HEK293 (cell line): ENCODE results near the gene FCGR1A.
"Not testable (repeated sequence)": the region's sequence is repeated elsewhere in the genome, so short reads cannot be mapped to it uniquely, and the experiment has no call there.

ENCODE experiments used
- CTCF ChIA-PET: fragments of 350-600 bp; formaldehyde crosslinking; extraction: SDS; loops from one replicate; lab custom pipeline; 2021; ENCODE audit warnings: antibody characterized with exemption; lab: Yijun Ruan, JAX
- POLR2A ChIA-PET: fragments of 300-600 bp; formaldehyde crosslinking; extraction: SDS; loops from one replicate; lab custom pipeline; 2020; ENCODE audit warnings: antibody characterized with exemption, inconsistent platforms; lab: Yijun Ruan, JAX
- H3K27ac ChIP-seq: fragments of 200-500 bp; sonication (Bioruptor generic); 2 replicates; pipeline ENCODE4 v1.5.1; 2014; ENCODE audit warnings: low read depth, low read length, control low read depth, inconsistent platforms; ENCODE audit errors: extremely low read depth
- H3K36me3 ChIP-seq, 2 experiments: fragments of 200-500 bp in 1 of 2; sonication (Bioruptor generic) in 1 of 2; 1 replicate in 1 of 2; 2 replicates in 1 of 2; pipeline ENCODE4 v1.5.1; 2014 to 2017; ENCODE audit warnings: inconsistent platforms in 2 of 2, low read length in 2 of 2; ENCODE audit not compliant: control insufficient read depth in 2 of 2, insufficient read depth in 1 of 2
- H3K4me1 ChIP-seq: fragments of 200-500 bp; sonication (Bioruptor generic); 2 replicates; pipeline ENCODE4 v1.5.1; 2014; ENCODE audit warnings: mild to moderate bottlenecking, low read length, inconsistent platforms; ENCODE audit not compliant: control insufficient read depth, insufficient read depth
- H3K4me3 ChIP-seq: 2 replicates; pipeline ENCODE4 v1.5.1; 2011; ENCODE audit warnings: low read depth, mild to moderate bottlenecking, control low read depth, low read length, moderate library complexity
- H3K9me3 ChIP-seq: fragments of 200-500 bp; sonication (Bioruptor generic); 2 replicates; pipeline ENCODE4 v1.5.1; 2014; ENCODE audit warnings: low read depth, low read length, inconsistent platforms; ENCODE audit not compliant: control insufficient read depth, insufficient read depth
- CTCF ChIP-seq: fragments of 450-650 bp; formaldehyde crosslinking; IDR thresholded peaks from 2 replicates; pipeline ENCODE4 v1.5.1; 2016; ENCODE audit warnings: missing biosample characterization, missing genetic modification characterization
- GLIS1 ChIP-seq: fragments of 450-650 bp; formaldehyde crosslinking; IDR thresholded peaks from 2 replicates; pipeline ENCODE4 v1.5.1; 2016; ENCODE audit warnings: missing biosample characterization, missing genetic modification characterization
- GLIS2 ChIP-seq: fragments of 450-650 bp; formaldehyde crosslinking; IDR thresholded peaks from 2 replicates; pipeline ENCODE4 v1.5.1; 2016; ENCODE audit warnings: missing biosample characterization, missing genetic modification characterization
- PRDM2 ChIP-seq: fragments of 450-650 bp; formaldehyde crosslinking; IDR thresholded peaks from 2 replicates; pipeline ENCODE4 v1.5.1; 2016; ENCODE audit warnings: missing biosample characterization, missing genetic modification characterization, borderline replicate concordance
- SP7 ChIP-seq: fragments of 450-650 bp; formaldehyde crosslinking; IDR thresholded peaks from 2 replicates; pipeline ENCODE4 v1.5.1; 2016; ENCODE audit warnings: missing biosample characterization, missing genetic modification characterization
- ZBTB17 ChIP-seq: fragments of 450-650 bp; formaldehyde crosslinking; IDR thresholded peaks from 2 replicates; pipeline ENCODE4 v1.5.1; 2016; ENCODE audit warnings: missing biosample characterization, missing genetic modification characterization
- ZFP37 ChIP-seq: fragments of 450-650 bp; formaldehyde crosslinking; IDR thresholded peaks from 2 replicates; pipeline ENCODE4 v1.5.1; 2016; ENCODE audit warnings: missing biosample characterization, missing genetic modification characterization
- ZNF121 ChIP-seq: fragments of 450-650 bp; formaldehyde crosslinking; IDR thresholded peaks from 2 replicates; pipeline ENCODE4 v1.5.1; 2016; ENCODE audit warnings: missing biosample characterization, missing genetic modification characterization
- ZNF335 ChIP-seq: fragments of 450-650 bp; formaldehyde crosslinking; conservative IDR thresholded peaks from 2 replicates; pipeline ENCODE4 v1.5.1; 2016; ENCODE audit warnings: missing biosample characterization, missing genetic modification characterization
- ZNF341 ChIP-seq: fragments of 450-650 bp; formaldehyde crosslinking; IDR thresholded peaks from 2 replicates; pipeline ENCODE4; 2016; ENCODE audit warnings: low read depth, missing biosample characterization, missing genetic modification characterization
- ZNF394 ChIP-seq: fragments of 450-650 bp; formaldehyde crosslinking; IDR thresholded peaks from 2 replicates; pipeline ENCODE4 v1.5.1; 2016; ENCODE audit warnings: missing biosample characterization, missing genetic modification characterization, mild to moderate bottlenecking, moderate library complexity, borderline replicate concordance
- ZNF501 ChIP-seq: fragments of 450-650 bp; formaldehyde crosslinking; IDR thresholded peaks from 2 replicates; pipeline ENCODE4 v1.5.1; 2016; ENCODE audit warnings: missing biosample characterization, missing genetic modification characterization
- ZNF600 ChIP-seq: fragments of 450-650 bp; formaldehyde crosslinking; IDR thresholded peaks from 2 replicates; pipeline ENCODE4 v1.5.1; 2016; ENCODE audit warnings: missing biosample characterization, missing genetic modification characterization
- ZSCAN30 ChIP-seq: fragments of 450-650 bp; IDR thresholded peaks from 2 replicates; pipeline ENCODE4 v1.5.1; 2018; ENCODE audit warnings: missing biosample characterization, mild to moderate bottlenecking, missing genetic modification characterization, moderate library complexity
- TF ChIP-seq, protein P1 (sequence below): fragments of 450-650 bp; formaldehyde crosslinking; IDR thresholded peaks from 2 replicates; pipeline ENCODE4 v1.5.1; 2017; ENCODE audit warnings: missing biosample characterization, mild to moderate bottlenecking, missing genetic modification characterization, moderate library complexity
- TF ChIP-seq, protein P2 (sequence below): fragments of 450-650 bp; formaldehyde crosslinking; optimal IDR thresholded peaks from 2 replicates; pipeline ENCODE3; 2016; ENCODE audit warnings: missing biosample characterization, mild to moderate bottlenecking, missing genetic modification characterization
- TF ChIP-seq, protein P3 (sequence below): fragments of 450-650 bp; formaldehyde crosslinking; IDR thresholded peaks from 2 replicates; pipeline ENCODE4 v1.5.1; 2016; ENCODE audit warnings: missing biosample characterization, missing genetic modification characterization

The FCGR1A gene

GRCh38 chr1:149811890-149812829 is 29.7 kb downstream of the FCGR1A start (continued):
- TF ChIP-seq, protein P1, sequence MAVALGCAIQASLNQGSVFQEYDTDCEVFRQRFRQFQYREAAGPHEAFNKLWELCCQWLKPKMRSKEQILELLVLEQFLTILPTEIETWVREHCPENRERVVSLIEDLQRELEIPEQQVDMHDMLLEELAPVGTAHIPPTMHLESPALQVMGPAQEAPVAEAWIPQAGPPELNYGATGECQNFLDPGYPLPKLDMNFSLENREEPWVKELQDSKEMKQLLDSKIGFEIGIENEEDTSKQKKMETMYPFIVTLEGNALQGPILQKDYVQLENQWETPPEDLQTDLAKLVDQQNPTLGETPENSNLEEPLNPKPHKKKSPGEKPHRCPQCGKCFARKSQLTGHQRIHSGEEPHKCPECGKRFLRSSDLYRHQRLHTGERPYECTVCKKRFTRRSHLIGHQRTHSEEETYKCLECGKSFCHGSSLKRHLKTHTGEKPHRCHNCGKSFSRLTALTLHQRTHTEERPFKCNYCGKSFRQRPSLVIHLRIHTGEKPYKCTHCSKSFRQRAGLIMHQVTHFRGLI (tag by site-specific recombination), result 0 out of 2 replicates have a peak, but pooled peaks have one; percentile 23
- 0 out of 2 replicates have a peak, but pooled peaks have one; percentile 16 for TF ChIP-seq ZSCAN30 (tag by site-specific recombination)
- TF ChIP-seq, all 188 proteins: peak for 28; not testable (repeated sequence) for 160

DNA sequence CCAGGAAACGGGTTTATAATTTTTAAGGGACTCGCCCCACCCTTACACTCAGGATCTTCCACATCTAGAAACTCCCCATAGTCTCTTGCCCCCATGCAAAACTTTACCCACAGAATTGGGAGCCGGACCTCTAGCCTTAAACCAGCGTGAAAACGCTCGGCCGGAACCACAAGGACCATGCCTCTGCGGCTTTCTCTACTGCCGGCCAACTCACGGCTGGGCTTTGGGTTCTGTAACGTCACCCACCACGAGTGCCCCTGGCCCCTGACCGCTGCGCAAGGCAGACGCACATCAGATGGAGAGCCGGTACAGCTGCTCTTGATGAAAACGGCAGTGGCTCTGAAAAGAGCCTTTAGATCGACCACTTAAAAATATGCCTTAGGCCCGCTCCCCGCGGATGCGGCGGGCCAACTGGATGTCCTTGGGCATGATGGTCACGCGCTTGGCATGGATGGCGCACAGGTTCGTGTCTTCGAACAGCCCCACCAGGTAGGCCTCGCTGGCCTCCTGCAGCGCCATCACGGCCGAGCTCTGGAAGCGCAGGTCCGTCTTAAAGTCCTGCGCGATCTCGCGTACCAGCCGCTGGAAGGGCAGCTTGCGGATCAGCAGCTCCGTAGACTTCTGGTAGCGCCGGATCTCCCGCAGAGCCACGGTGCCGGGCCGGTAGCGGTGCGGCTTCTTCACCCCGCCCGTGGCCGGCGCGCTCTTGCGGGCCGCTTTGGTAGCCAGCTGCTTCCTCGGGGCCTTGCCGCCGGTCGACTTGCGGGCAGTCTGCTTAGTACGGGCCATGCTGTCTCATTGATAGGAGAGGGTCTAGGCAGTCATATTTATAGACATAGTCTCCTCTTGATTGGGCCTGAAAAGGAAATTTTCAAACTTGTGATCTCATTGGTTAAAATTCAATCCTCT is 30.7 kb downstream of the FCGR1A start:
- POLR2A ChIA-PET, result not testable (repeated sequence)

More for the DNA sequence above, 30.7 kb downstream of the FCGR1A start:
- Histone ChIP-seq H3K4me3 (peak overlapping the region; percentile 29), H3K27ac (peak overlapping the region; percentile 39; the same call in 1 of the 2 replicates)
- peak; percentile 63 for TF ChIP-seq GLIS1 (tag by site-specific recombination)
- TF ChIP-seq ZSCAN30 (tag by site-specific recombination), result peak; percentile 43; the same call in 1 of the 2 replicates
- TF ChIP-seq, protein P2, sequence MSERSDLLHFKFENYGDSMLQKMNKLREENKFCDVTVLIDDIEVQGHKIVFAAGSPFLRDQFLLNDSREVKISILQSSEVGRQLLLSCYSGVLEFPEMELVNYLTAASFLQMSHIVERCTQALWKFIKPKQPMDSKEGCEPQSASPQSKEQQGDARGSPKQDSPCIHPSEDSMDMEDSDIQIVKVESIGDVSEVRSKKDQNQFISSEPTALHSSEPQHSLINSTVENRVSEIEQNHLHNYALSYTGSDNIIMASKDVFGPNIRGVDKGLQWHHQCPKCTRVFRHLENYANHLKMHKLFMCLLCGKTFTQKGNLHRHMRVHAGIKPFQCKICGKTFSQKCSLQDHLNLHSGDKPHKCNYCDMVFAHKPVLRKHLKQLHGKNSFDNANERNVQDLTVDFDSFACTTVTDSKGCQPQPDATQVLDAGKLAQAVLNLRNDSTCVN, result peak; percentile 77
- peak; percentile 81; the same call in 1 of the 2 replicates for TF ChIP-seq ZNF501
- peak; percentile 62; the same call in 1 of the 2 replicates for TF ChIP-seq ZFP37
- 0 out of 2 replicates have a peak, but pooled peaks have one; percentile 61 for TF ChIP-seq PRDM2 (tag by site-specific recombination)
- peak; percentile 39; the same call in 1 of the 2 replicates for TF ChIP-seq GLIS2 (tag by site-specific recombination)
- TF ChIP-seq ZNF394 (tag by site-specific recombination), result peak; percentile 75
- peak; percentile 38; the same call in 1 of the 2 replicates for TF ChIP-seq ZNF600 (tag by site-specific recombination)
- TF ChIP-seq ZNF341 (tag by site-specific recombination), result peak; percentile 44; the same call in 1 of the 2 replicates
- TF ChIP-seq SP7 (tag by site-specific recombination), result peak; percentile 15; the same call in 1 of the 2 replicates
- peak; percentile 43; the same call in 1 of the 2 replicates for TF ChIP-seq ZBTB17 (tag by site-specific recombination)
- peak; percentile 22; the same call in 1 of the 2 replicates for TF ChIP-seq CTCF
- peak; percentile 36; the same call in 1 of the 2 replicates for TF ChIP-seq ZNF335 (tag by site-specific recombination)
- TF ChIP-seq, protein P3, sequence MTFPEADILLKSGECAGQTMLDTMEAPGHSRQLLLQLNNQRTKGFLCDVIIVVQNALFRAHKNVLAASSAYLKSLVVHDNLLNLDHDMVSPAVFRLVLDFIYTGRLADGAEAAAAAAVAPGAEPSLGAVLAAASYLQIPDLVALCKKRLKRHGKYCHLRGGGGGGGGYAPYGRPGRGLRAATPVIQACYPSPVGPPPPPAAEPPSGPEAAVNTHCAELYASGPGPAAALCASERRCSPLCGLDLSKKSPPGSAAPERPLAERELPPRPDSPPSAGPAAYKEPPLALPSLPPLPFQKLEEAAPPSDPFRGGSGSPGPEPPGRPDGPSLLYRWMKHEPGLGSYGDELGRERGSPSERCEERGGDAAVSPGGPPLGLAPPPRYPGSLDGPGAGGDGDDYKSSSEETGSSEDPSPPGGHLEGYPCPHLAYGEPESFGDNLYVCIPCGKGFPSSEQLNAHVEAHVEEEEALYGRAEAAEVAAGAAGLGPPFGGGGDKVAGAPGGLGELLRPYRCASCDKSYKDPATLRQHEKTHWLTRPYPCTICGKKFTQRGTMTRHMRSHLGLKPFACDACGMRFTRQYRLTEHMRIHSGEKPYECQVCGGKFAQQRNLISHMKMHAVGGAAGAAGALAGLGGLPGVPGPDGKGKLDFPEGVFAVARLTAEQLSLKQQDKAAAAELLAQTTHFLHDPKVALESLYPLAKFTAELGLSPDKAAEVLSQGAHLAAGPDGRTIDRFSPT, result peak; percentile 52; the same call in 1 of the 2 replicates
- TF ChIP-seq ZNF121, result 0 out of 2 replicates have a peak, but pooled peaks have one; percentile 48
- H3K4me1 ChIP-seq, CTCF ChIA-PET, H3K9me3 ChIP-seq, H3K36me3 ChIP-seq: not testable (repeated sequence)
